Neural progenitor cell (in vitro differentiated cells): ENCODE results near the gene FGD6. TPM values are rescaled to one million over a fixed set of nuclear protein-coding genes. Genes with fewer than 3 reads are reported as not detected.

ENCODE experiments used
- DNase-seq: peaks from one replicate; pipeline ENCODE4 v3.0.0-alpha.2; 2016; ENCODE audit warnings: low spot score
- H2AFZ ChIP-seq: fragments of 200-600 bp; sonication (generic); replicated peaks from 2 replicates; pipeline ENCODE4 v1.6.1; 2016; ENCODE audit warnings: antibody characterized with exemption
- H3F3A ChIP-seq: fragments of 200-600 bp; sonication (generic); 2 replicates; pipeline ENCODE4 v1.6.1; 2016; ENCODE audit warnings: antibody characterized with exemption, low read depth
- H3K27ac ChIP-seq: fragments of 200-600 bp; sonication (generic); 2 replicates; pipeline ENCODE4 v1.5.1; 2016; ENCODE audit warnings: mild to moderate bottlenecking
- H3K27me3 ChIP-seq: fragments of 200-600 bp; sonication (generic); 2 replicates; pipeline ENCODE4 v1.6.1; 2016; ENCODE audit warnings: mild to moderate bottlenecking, moderate library complexity
- H3K36me3 ChIP-seq: fragments of 200-600 bp; sonication (generic); 2 replicates; pipeline ENCODE4 v1.5.1; 2016
- H3K4me1 ChIP-seq: fragments of 200-600 bp; sonication (generic); 2 replicates; pipeline ENCODE4 v1.6.1; 2016; ENCODE audit warnings: mixed run types
- H3K4me2 ChIP-seq: fragments of 200-600 bp; sonication (generic); 2 replicates; pipeline ENCODE4 v1.6.1; 2016
- H3K4me3 ChIP-seq: fragments of 200-600 bp; sonication (generic); 2 replicates; pipeline ENCODE4 v1.5.1; 2016
- H3K79me2 ChIP-seq: fragments of 200-600 bp; sonication (generic); 2 replicates; pipeline ENCODE4 v1.6.1; 2016; ENCODE audit warnings: low read depth
- H3K9ac ChIP-seq: fragments of 200-600 bp; sonication (generic); 2 replicates; pipeline ENCODE4 v1.6.1; 2016
- H3K9me3 ChIP-seq: fragments of 200-600 bp; sonication (generic); 2 replicates; pipeline ENCODE4 v1.5.1; 2016; ENCODE audit warnings: low read depth
- H4K20me1 ChIP-seq: fragments of 200-600 bp; sonication (generic); 2 replicates; pipeline ENCODE4 v1.6.1; 2016; ENCODE audit warnings: low read depth
- H3K27ac Mint-ChIP-seq: 3 replicates; pipeline ENCODE4 v1.8.0; 2021; ENCODE audit warnings: mixed read lengths
- H3K27me3 Mint-ChIP-seq: 2 replicates; pipeline ENCODE4 v1.8.0; 2022; ENCODE audit warnings: low read depth, mild to moderate bottlenecking, inconsistent platforms, moderate library complexity, mixed read lengths; ENCODE audit not compliant: insufficient read depth
- H3K36me3 Mint-ChIP-seq: 3 replicates; pipeline ENCODE4 v1.8.0; 2021; ENCODE audit warnings: mixed read lengths
- H3K4me1 Mint-ChIP-seq: 3 replicates; pipeline ENCODE4 v1.8.0; 2021; ENCODE audit warnings: mixed read lengths
- H3K4me3 Mint-ChIP-seq: 3 replicates; pipeline ENCODE4 v1.8.0; 2021; ENCODE audit warnings: mild to moderate bottlenecking, moderate library complexity, mixed read lengths
- H3K9me3 Mint-ChIP-seq: 3 replicates; pipeline ENCODE4 v1.8.0; 2020; ENCODE audit warnings: mixed read lengths
- EZH2 ChIP-seq: fragments of 200-600 bp; sonication (generic); IDR thresholded peaks from 2 replicates; pipeline ENCODE4 v1.6.1; 2017; ENCODE audit warnings: antibody characterized with exemption, mild to moderate bottlenecking, moderate library complexity
- EZH2phosphoT487 ChIP-seq: fragments of 200-600 bp; sonication (generic); IDR thresholded peaks from 2 replicates; pipeline ENCODE4 v1.6.1; 2017; ENCODE audit warnings: antibody characterized with exemption
- total RNA-seq: library from RNA; depleted of rRNA; stranded (reverse); fragments of >200 nt; gene quantifications from 2 replicates; pipeline ENCODE4 v1.2.3, GENCODE V29; 2015; ENCODE audit warnings: low replicate concordance
- TF ChIP-seq, protein P1 (sequence below): fragments of 200-600 bp; sonication (generic); IDR thresholded peaks from 2 replicates; pipeline ENCODE4 v1.5.1; 2017; ENCODE audit warnings: antibody characterized with exemption, mild to moderate bottlenecking

Gene FGD6
- total RNA-seq, 1 donor from 2014 or later: 32.0 TPM

DNA sequence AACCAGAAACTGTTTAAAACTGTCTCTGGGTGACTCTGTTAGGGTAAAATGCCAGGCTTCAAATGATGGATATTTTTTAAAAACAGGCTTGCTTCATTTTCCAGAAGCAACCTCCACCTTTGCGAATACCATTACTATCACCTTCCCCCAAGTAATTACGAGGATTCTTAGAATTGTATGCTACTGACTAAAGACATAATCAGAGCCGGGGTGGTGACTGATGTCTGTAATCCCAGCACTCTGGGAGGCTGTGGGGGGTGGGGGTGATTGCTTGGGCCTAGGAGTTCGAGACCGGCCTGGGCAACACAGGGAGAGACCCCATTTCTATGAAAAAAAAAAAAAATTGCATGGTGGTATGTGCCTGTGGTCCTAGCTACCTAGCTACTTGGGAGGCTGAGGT, 38.3 kb downstream of the FGD6 start:
- H3K36me3 ChIP-seq: no peaks in the 10 kb centered on the region
- Mint-ChIP-seq H3K27me3 (peaks cover 2% of the 10 kb centered on the region), H3K36me3 (no peaks in the 10 kb centered on the region), H3K9me3 (no peaks in the 10 kb centered on the region), H3K27ac (no peak overlapping the region), H3K4me3 (no peak overlapping the region), H3K4me1 (no peaks in the 10 kb centered on the region)
- DNase-seq: no peak
- peaks cover 4% of the 10 kb centered on the region for H3F3A ChIP-seq
- no peak overlapping the region for H2AFZ ChIP-seq
- no peaks in the 10 kb centered on the region for H3K4me1 ChIP-seq
- peaks cover 14% of the 10 kb centered on the region for H3K79me2 ChIP-seq
- H3K9ac ChIP-seq: no peak overlapping the region
- H3K4me3 ChIP-seq: no peak overlapping the region
- H4K20me1 ChIP-seq: no peaks in the 10 kb centered on the region
- no peaks in the 10 kb centered on the region for H3K27me3 ChIP-seq
- no peak overlapping the region for H3K27ac ChIP-seq
- no peak overlapping the region for H3K4me2 ChIP-seq
- TF ChIP-seq EZH2 (no peak), EZH2phosphoT487 (no peak)
- TF ChIP-seq, protein P1, sequence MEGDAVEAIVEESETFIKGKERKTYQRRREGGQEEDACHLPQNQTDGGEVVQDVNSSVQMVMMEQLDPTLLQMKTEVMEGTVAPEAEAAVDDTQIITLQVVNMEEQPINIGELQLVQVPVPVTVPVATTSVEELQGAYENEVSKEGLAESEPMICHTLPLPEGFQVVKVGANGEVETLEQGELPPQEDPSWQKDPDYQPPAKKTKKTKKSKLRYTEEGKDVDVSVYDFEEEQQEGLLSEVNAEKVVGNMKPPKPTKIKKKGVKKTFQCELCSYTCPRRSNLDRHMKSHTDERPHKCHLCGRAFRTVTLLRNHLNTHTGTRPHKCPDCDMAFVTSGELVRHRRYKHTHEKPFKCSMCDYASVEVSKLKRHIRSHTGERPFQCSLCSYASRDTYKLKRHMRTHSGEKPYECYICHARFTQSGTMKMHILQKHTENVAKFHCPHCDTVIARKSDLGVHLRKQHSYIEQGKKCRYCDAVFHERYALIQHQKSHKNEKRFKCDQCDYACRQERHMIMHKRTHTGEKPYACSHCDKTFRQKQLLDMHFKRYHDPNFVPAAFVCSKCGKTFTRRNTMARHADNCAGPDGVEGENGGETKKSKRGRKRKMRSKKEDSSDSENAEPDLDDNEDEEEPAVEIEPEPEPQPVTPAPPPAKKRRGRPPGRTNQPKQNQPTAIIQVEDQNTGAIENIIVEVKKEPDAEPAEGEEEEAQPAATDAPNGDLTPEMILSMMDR: no peak
- no peaks in the 10 kb centered on the region for H3K9me3 ChIP-seq

DNA sequence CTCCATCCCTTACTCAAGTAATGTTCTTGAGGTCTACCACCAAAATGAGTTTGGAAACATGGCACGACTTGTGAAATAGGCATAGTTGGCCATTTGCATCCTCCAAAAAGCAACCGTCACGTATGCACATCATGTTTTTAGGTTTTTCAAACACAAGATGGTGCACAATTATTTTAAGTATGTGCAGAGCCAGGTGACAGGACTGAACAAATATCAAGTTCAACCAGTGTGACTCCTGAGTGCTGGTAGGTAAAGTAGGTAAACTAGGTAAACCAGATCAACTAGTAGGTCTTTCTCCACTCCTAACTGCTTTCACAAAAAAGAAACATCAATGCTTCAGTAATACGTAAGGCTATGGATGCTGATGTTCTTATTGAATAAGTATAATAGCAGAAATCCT, 39.1 kb downstream of the FGD6 start:
- Mint-ChIP-seq H3K36me3 (no peaks in the 10 kb centered on the region), H3K27me3 (peaks cover 2% of the 10 kb centered on the region), H3K9me3 (no peaks in the 10 kb centered on the region), H3K4me1 (no peaks in the 10 kb centered on the region), H3K4me3 (no peak overlapping the region), H3K27ac (no peak overlapping the region)
- no peak overlapping the region for H3K4me2 ChIP-seq
- no peak for DNase-seq
- H3K9me3 ChIP-seq: no peaks in the 10 kb centered on the region
- H3K4me3 ChIP-seq: no peak overlapping the region
- peaks cover 14% of the 10 kb centered on the region for H3K79me2 ChIP-seq
- H2AFZ ChIP-seq: no peak overlapping the region
- H3K27me3 ChIP-seq: no peaks in the 10 kb centered on the region
- H3F3A ChIP-seq: peaks cover 4% of the 10 kb centered on the region
- H4K20me1 ChIP-seq: no peaks in the 10 kb centered on the region
- H3K9ac ChIP-seq: no peak overlapping the region
- no peaks in the 10 kb centered on the region for H3K4me1 ChIP-seq
- TF ChIP-seq EZH2: no peak
- no peak for TF ChIP-seq EZH2phosphoT487
- TF ChIP-seq, protein P1: no peak
- no peaks in the 10 kb centered on the region for H3K36me3 ChIP-seq
- H3K27ac ChIP-seq: no peak overlapping the region

GRCh38 chr12:95177201-95177768, 40.0 kb downstream of the FGD6 start:
- Mint-ChIP-seq H3K36me3 (peaks cover 4% of the 10 kb centered on the region), H3K9me3 (no peaks in the 10 kb centered on the region), H3K27ac (no peak overlapping the region), H3K4me1 (no peaks in the 10 kb centered on the region), H3K27me3 (peaks cover 2% of the 10 kb centered on the region), H3K4me3 (no peak overlapping the region)
- Histone ChIP-seq H3F3A (peaks cover 4% of the 10 kb centered on the region), H3K27me3 (no peaks in the 10 kb centered on the region), H3K4me1 (no peaks in the 10 kb centered on the region), H2AFZ (no peak overlapping the region), H3K9me3 (no peaks in the 10 kb centered on the region), H4K20me1 (no peaks in the 10 kb centered on the region), H3K36me3 (no peaks in the 10 kb centered on the region), H3K9ac (no peak overlapping the region), H3K27ac (peak overlapping the region; percentile 67), H3K4me3 (no peak overlapping the region), H3K79me2 (peaks cover 14% of the 10 kb centered on the region), H3K4me2 (no peak overlapping the region)
- TF ChIP-seq EZH2phosphoT487 (no peak), EZH2 (no peak)
- TF ChIP-seq, protein P1: no peak
- DNase-seq: no peak
